ENCODE data around the gene EXOC8. TPM values are rescaled to one million over a fixed set of nuclear protein-coding genes. Genes with fewer than 3 reads are reported as not detected.

Gene EXOC8
- total and polyA plus RNA-seq, 2 of the 13 experiments (the other 11 are each of a cell fraction or from before 2014, with no cell fraction given) = 2.1 to 7.9 TPM

DNA sequence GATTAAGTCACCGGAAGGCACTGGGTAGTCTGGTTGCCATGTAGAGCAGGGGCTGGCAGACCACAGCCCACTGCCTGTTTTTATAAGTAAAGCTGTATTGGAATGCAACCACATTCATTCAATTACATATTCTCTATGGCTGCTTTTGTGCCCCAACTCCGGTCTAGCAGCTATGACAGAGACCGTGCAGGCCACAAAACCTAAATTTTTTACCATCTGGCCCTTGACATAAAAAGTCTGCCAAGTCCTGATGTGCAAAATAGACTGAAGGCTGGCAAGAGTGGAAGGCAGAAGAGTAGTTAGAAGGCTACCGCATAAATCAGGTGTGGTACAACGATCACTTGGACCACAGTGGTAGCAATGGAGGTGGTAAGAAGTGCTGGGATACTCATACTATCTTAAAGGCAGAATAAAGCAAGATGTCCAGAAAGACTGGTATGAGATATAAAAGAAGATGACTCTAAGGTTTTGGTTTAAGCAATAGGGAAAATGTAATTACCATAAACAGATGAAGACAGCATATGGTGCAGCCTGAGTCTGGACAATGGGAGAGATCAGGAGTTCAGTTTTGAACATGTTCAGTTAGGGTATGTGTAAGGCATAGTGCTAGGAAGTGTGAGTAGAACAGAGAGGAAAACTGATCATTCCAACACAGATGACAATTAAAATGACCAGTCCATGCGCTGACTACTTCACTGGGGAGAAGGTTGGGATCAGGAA is 47.2 kb upstream of the EXOC8 start (continued):
- TF ChIP-seq ZBTB10 (CRISPR knock-in tag; IDR thresholded peaks at IDR 0.05; ENCODE audit: borderline replicate concordance) (no peak), ESRRA (CRISPR knock-in tag; IDR thresholded peaks at IDR 0.05; ENCODE audit: low read depth) (no peak), ZNF234 (CRISPR knock-in tag; conservative IDR thresholded peaks at IDR 0.05) (no peak), SP2 (CRISPR knock-in tag; IDR thresholded peaks at IDR 0.05) (no peak)
- TF ChIP-seq, protein P1, sequence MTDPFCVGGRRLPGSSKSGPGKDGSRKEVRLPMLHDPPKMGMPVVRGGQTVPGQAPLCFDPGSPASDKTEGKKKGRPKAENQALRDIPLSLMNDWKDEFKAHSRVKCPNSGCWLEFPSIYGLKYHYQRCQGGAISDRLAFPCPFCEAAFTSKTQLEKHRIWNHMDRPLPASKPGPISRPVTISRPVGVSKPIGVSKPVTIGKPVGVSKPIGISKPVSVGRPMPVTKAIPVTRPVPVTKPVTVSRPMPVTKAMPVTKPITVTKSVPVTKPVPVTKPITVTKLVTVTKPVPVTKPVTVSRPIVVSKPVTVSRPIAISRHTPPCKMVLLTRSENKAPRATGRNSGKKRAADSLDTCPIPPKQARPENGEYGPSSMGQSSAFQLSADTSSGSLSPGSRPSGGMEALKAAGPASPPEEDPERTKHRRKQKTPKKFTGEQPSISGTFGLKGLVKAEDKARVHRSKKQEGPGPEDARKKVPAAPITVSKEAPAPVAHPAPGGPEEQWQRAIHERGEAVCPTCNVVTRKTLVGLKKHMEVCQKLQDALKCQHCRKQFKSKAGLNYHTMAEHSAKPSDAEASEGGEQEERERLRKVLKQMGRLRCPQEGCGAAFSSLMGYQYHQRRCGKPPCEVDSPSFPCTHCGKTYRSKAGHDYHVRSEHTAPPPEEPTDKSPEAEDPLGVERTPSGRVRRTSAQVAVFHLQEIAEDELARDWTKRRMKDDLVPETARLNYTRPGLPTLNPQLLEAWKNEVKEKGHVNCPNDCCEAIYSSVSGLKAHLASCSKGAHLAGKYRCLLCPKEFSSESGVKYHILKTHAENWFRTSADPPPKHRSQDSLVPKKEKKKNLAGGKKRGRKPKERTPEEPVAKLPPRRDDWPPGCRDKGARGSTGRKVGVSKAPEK (CRISPR knock-in tag; IDR thresholded peaks at IDR 0.05; ENCODE audit: borderline replicate concordance) = no peak
- TF ChIP-seq, protein P2, sequence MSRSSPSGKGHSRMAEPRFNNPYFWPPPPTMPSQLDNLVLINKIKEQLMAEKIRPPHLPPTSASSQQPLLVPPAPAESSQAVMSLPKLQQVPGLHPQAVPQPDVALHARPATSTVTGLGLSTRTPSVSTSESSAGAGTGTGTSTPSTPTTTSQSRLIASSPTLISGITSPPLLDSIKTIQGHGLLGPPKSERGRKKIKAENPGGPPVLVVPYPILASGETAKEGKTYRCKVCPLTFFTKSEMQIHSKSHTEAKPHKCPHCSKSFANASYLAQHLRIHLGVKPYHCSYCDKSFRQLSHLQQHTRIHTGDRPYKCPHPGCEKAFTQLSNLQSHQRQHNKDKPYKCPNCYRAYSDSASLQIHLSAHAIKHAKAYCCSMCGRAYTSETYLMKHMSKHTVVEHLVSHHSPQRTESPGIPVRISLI (CRISPR knock-in tag; IDR thresholded peaks at IDR 0.05; ENCODE audit: borderline replicate concordance) = no peak

Measured in HepG2 (cell line).